ENCODE data around the gene NPIPA7.
"Not testable (repeated sequence)": the region's sequence is repeated elsewhere in the genome, so short reads cannot be mapped to it uniquely, and the experiment has no call there.

NPIPA7 gene

DNA sequence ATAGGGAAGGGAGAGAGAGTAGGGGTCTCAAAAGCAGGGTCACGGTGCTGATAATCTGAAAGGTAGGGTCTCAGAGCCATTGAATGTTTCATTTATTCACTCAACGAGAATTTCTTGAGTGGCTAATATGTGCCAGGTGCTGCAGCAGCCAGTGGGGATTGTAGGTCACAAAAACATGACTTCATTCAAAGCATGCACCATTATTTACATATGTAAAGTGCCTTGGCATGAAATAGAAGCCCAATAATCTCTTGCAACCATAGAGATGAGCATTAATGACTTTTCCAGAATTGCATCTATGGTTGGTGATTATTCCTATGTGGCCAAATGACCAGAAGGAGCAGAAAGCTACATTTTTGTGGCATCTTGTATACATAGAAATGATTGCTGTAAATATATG is 46.2 kb downstream of the NPIPA7 start:
- not testable (repeated sequence) for DNase-seq

DNA sequence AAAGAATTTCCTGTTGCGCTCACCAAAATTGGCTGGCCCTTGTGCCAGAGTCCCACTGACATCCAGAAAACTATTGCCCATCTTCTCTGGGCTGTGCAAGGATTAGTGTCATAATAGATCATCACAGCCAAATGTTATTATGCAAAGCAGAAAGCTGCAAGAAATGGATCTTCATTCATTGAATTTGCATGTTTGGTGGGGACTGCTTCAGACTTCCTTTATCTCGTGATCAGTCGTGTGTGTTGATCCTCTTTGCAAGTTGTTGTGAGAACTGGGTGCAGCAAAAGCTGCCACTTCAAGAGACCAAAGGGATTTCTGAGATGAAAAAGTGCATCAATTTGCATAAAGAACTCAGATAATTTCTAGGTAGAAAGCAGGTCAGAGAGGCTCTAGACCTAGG is 52.2 kb downstream of the NPIPA7 start:
- DNase-seq, result not testable (repeated sequence)

DNA sequence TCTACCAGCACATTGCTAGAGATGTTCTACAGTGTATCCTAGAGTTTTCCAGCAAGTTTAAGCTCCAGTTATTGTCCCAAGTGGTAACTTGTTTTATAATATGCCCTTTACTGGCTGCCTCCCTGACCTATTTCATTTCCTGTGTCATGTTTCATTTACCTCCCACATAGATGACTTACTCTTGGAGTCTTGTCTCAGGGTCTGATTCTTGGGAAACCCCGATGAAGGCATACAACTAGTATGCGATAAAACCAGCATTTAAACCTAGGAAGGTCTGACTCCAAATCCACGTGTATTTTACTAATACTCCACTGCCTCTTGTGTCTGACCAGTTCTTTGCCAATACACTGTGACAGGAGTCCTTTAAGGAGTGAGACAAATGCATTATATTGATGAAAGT is 55.8 kb downstream of the NPIPA7 start:
- not testable (repeated sequence) for DNase-seq

DNA sequence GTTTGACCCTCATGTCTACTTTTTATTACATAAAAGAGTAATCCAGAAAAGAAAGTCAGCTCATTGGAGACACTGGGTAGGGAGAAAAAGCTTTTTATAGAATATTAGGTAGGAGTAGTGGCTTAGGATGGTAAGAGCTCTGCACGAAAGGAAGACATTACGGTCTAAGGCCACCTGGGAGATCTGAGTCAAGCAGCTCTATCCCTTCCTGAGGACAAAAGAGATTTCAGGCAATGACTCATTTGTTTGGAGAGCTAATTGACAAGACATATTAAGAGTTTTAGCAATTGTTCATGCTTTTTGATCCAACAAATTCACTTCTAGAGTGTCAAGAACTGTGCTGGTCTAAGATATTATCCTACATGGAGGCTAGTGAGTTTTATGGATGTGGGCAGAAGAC is 62.5 kb downstream of the NPIPA7 start:
- DNase-seq, result not testable (repeated sequence)

All from NCI-H2171 (cell line).